ENCODE results near the gene ZNF219. TPM values are rescaled to one million over a fixed set of nuclear protein-coding genes. Genes with fewer than 3 reads are reported as not detected.

Gene ZNF219
- total RNA-seq, 1 donor from 2014 or later: 5.4 TPM

DNA sequence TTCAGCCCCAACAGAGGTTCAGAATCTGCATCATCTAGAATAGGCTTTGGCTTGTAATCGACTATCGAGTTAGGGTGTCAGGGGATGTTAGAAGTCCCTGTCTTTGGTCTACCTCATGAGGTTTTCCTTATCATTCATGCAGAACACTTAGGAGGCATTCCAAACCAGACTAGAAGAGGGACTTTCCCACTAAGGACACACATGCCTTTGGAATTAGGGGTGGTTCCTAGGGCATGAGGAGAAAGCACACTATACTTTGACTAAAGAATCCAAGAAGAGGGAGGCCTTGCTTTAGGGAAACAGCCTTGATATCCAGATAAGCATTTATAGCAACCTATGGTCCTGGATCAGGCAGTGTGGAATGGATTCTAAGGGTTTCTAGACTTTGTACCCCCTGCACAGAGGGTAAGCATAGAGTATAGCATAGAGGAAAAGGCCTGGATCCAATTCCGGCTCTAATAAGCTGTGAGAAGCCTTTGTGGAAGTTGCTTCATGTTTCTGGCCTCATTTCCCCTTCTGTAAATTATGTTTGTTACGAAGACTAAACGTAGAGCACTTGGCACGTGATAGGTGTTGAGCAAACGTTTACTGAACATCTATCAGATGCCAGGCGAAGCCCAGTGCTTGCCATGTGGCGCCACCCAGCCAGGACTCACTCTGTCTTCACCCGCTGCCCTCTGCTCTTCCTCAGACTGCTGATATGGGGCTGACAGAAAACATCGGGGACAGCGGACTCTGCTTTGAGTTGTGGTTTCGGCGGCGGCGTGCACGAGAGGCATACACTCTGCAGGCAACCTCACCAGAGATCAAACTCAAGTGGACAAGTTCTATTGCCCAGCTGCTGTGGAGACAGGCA lies 13.2 kb downstream of the ZNF219 start:
- DNase-seq: no peak

DNA sequence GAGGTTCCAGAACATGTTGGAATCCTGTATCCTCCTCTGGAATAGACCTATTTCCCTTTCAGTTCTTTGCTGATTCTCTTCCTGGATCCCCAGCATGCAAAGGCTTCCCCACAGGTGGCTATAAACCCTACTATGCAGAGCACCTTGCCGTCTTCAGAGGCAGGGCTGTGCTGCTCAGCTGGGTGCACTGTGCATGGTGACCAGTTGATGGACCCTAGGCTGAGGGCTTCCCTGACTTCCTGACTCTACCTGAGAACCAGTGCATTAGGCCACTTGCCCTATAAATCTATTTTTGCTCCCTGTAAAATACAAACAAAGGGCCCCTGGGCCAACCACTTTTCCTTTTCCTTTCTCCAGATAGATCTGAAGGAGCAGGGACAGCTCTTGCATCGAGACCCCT lies 14.1 kb downstream of the ZNF219 start:
- DNase-seq: no peak

DNA sequence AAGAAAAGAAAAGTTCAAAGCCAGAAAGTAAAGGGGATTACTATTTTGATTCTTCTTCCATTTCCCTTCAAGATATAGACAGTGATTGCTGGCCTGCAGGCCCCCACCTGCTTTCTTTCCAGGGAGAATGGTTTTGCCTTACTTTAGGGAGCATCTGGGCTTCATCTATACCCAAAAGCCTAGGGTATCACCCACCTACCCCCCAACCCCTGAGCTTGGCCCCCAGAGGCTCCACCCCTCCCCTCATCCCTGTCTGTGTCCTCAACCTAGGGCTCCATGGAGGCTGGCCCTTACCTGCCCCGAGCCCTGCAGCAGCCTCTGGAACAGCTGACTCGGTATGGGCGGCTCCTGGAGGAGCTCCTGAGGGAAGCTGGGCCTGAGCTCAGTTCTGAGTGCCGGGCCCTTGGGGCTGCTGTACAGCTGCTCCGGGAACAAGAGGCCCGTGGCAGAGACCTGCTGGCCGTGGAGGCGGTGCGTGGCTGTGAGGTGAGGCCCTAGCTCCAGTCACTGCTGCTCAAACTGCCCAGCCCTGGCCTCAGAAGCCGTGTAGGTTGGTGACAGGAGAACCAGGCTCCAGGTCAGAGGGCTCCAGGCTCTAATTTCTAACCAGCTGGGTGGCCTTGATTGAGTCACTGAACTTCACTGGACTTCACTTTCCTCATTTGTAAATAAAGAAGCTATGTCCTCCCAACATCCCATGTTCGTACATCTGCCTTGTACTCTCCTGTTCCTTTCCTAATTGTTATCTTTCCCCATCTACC lies 14.7 kb downstream of the ZNF219 start:
- DNase-seq: no peak

DNA sequence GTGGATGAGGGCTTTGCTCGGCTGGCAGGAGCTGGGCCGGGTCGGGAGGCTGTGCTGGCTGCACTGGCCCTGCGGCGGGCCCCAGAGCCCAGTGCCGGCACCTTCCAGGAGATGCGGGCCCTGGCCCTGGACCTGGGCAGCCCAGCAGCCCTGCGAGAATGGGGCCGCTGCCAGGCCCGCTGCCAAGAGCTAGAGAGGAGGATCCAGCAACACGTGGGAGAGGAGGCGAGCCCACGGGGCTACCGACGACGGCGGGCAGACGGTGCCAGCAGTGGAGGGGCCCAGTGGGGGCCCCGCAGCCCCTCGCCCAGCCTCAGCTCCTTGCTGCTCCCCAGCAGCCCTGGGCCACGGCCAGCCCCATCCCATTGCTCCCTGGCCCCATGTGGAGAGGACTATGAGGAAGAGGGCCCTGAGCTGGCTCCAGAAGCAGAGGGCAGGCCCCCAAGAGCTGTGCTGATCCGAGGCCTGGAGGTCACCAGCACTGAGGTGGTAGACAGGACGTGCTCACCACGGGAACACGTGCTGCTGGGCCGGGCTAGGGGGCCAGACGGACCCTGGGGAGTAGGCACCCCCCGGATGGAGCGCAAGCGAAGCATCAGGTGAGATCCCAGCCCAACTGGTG lies 16.8 kb downstream of the ZNF219 start:
- DNase-seq: no peak

DNA sequence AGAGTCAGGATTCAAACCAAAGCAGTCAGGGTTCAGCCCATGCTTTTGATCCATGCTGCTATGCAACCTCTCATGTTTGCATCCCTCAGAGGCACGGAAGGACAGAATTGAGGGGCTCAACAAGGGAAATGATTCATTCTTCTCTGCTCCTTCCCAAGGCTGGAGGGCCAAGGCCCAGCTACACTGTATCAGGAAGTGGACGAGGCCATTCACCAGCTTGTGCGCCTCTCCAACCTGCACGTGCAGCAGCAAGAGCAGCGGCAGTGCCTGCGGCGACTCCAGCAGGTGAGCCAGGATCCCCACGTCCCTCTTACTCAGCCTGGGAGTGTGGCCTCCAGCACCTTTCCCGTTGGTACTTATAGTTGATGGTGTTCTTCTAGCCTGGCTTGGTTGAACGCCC lies 19.7 kb downstream of the ZNF219 start:
- DNase-seq: no peak

DNA sequence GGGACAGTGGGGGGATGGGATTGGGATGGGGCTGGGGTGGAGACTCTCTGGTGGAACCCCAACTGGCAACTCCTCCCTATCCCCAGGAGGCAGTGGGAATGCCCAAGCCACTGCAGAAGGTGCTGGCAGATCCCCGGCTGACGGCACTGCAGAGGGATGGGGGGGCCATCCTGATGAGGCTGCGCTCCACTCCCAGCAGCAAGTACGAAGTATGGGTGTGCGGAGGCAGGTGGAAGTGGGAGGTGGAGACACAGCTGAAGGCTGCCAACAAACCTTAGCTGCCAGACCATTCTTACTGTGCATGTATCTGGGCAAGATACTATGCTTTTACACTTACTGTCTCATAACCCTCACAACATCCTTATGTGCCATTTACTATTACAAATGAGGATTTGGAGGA lies 20.2 kb downstream of the ZNF219 start:
- DNase-seq: no peak

DNA sequence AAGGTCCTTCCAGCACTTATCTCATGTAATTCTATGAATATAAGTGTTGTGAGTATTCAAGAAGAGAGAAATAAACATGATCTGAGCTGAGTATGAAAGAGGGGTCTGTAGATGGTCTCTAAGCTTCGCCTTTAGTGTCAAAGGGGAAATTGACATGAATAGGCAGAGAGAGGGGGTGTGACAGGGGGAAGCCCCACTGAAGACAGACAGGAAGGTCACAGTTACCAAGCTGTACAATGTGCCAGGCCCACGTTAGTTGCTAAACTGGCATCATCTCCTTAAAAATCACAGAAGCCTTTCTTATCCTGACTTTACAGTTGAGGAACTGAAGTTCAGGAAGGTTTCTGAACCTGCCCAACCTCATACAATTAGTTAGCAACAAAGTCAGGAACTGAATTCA lies 20.8 kb downstream of the ZNF219 start:
- no peak for DNase-seq

DNA sequence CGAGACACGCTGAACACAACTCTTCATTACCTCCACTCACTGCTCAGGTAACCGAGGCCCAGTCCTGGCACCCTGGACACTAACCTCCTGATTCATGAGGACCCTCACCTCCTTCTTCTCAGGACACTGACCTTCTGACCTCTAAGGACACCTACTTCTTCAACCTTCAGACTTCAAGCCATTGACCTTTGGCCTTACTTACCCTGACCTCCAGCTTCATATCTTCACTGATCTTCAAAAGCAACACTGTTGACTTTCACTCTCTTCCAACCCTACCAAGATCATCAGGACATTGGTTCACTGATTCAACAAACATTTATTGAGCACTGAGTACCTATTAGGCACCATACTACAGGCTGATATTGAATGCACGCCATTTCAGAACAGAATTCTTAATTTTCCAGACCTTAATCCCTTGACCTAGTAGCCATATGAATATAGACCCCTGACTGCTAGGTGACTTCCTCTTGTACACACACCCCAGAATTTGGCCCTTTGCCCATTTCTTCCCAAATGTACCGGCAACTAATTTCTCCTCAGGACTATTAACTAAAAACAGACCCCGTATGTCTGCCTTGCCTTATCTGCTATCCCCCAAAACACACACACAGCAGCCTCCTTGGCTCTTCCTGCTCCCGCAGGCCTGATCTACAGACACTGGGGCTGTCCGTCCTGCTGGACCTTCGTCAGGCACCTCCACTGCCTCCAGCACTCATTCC lies 22.6 kb downstream of the ZNF219 start:
- DNase-seq: no peak

DNA sequence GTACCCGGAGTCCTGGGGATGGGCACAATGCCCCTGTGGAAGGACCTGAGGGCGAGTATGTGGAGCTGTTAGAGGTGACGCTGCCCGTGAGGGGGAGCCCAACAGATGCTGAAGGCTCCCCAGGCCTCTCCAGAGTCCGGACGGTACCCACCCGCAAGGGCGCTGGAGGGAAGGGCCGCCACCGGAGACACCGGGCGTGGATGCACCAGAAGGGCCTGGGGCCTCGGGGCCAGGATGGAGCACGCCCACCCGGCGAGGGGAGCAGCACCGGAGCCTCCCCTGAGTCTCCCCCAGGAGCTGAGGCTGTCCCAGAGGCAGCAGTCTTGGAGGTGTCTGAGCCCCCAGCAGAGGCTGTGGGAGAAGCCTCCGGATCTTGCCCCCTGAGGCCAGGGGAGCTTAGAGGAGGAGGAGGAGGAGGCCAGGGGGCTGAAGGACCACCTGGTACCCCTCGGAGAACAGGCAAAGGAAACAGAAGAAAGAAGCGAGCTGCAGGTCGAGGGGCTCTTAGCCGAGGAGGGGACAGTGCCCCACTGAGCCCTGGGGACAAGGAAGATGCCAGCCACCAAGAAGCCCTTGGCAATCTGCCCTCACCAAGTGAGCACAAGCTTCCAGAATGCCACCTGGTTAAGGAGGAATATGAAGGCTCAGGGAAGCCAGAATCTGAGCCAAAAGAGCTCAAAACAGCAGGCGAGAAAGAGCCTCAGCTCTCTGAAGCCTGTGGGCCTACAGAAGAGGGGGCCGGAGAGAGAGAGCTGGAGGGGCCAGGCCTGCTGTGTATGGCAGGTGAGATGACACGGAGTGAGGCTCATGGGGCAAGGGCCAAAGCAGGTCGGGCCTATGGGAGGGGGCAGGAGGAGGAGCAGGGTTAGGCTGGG lies 23.8 kb downstream of the ZNF219 start:
- no peak for DNase-seq

DNA sequence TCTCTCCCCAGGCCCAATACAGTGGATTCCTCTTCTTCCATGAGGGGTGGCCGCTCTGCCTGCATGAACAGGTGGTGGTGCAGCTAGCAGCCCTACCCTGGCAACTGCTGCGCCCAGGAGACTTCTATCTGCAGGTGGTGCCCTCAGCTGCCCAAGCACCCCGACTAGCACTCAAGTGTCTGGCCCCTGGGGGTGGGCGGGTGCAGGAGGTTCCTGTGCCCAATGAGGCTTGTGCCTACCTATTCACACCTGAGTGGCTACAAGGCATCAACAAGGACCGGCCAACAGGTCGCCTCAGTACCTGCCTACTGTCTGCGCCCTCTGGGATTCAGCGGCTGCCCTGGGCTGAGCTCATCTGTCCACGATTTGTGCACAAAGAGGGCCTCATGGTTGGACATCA lies 24.5 kb downstream of the ZNF219 start:
- DNase-seq: no peak

DNA sequence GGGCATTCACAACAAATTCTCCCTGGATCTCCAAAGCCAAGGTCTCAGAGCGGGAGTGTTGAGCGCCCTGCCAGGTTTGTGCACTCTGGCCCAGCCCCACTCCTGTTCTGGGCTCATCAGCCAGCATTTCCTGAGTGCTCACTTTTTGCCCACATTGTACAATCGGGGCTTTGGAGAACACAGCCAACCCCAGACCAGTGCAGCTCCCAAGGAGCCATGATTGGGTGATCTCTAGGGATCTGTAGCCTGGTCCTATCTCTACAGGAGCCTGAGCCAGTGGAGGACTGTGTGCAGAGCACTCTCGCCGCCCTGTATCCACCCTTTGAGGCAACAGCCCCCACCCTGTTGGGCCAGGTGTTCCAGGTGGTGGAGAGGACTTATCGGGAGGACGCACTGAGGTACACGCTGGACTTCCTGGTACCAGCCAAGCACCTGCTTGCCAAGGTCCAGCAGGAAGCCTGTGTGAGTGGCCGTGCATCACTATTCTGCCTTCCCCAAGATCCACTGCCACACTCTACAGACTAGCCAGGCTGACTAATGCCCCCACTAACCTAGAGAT lies 25.6 kb downstream of the ZNF219 start:
- DNase-seq: no peak

DNA sequence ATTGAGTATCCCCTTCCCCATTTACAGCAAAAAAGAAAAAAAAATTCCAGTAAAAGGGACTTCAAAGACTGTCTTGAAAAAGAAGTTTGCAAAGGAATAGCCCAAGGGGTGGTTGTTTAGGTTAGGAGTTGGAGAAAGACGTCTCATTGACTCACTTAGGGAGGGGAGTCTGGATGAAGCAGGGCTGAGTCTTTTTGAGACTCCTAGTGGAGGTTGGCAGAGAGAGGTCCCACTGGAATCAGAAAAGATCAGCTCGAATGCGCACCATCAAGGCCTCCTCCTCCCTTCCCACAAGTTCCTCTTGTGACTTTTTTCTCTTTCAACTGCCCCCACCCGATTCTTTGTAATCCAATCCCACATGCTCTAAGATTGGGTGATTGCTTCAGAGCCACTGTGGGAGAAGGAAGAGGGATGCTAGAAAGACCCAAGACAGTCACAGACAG lies 26.4 kb downstream of the ZNF219 start:
- DNase-seq: peak; percentile 66

DNA sequence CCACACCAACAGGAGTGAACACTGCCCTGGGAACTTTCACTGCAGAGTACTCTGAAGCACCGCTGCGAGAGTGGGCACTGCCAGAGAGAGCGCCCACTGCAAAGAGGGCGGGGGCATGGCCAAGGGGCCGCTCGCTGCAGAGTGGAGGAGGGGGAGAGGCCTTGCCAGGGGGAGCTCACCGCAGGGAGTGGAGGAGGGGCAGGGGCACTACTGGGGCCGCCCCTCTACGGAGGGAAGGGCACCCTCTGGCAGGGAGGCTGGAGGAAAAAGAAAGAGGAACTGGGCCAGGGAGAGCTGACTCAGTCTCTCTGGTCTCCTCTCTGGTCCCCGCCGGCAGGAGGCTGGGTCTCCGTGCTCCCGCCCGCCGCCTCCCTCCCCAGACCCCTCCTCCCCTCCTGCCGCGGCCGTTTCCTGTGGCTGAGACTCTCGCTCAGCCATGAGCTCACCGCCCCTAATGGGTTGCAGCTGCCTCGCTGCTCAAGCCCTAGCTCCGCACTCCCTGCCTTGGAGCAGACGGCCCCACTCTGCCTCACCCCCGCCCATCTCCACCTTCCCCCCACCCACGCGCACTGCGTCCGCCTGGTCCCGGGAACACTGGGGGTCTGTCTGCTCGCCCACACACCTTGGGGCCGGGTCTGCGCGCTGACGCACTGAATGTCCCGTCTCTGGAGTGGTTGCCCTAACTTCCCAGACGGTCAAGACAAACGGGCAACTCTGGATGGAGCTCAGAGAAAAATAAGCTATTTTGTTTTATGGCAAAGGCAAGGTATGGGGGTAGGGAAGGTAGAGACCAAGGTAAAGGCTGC lies 27.0 kb downstream of the ZNF219 start:
- DNase-seq: peak; percentile 95

DNA sequence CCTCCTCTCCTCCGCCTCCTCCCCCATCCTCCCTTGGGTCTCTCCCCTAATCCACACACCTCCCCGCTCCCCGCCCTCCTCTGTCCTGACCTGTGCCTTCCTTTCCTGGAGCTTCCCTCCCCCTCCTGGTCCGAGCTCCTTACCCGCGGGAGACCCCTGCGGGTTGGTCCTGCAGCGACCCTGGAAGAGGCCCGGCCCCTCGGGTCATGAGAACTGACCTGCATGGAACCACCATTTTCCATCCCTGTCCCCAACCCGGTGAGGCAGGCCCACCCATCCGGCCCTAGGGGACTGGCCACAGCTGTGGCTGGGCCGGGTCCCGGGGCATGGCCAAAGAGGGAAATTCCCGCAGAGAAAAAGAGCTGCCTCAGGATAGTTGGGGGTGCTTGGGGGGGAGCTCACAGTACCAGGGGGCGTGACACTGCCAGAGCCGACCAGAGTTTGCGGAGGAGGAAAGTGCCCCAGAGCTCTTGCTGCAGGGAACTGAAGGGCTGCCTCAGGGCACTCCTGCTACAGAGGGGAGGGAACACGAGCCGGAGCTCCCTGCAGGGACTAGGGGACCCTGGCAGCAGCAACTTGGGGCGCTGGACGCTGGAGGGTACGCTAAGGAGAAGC lies 27.7 kb downstream of the ZNF219 start:
- peak; percentile 60 for DNase-seq

DNA sequence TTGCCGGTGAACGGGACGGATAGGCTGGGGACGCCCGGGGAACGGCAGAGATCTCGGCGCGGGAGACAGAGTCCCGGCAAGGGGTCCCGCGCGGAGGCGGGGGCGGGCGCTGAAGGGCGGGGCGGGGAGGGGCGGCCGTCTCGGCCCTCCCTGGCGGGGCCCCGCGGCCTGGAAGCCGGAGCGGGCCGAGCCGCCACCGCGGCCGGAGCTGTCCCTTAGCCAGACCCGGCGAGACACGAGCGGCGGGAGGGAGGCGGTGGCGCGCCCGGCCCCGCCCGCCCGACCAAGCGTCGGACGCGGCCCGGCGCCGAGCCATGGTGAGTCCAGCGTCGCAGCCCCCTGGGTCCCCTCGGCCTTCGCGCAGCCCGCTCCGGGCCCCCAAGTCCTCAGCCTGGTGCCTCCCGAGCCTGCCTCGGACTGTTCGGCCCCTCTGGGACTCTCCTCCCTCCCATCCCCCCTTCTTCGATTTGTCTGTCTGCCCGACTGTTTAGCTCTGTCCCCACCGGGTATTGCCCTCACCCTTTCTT lies 28.3 kb downstream of the ZNF219 start, which contains the start of gene ARHGEF40:
TSS of gene ARHGEF40 (plus strand) at position 222 of the 527 bp plus-strand sequence. CDS start at position 315, 93 bp downstream.
- peak; percentile 72 for DNase-seq

DNA sequence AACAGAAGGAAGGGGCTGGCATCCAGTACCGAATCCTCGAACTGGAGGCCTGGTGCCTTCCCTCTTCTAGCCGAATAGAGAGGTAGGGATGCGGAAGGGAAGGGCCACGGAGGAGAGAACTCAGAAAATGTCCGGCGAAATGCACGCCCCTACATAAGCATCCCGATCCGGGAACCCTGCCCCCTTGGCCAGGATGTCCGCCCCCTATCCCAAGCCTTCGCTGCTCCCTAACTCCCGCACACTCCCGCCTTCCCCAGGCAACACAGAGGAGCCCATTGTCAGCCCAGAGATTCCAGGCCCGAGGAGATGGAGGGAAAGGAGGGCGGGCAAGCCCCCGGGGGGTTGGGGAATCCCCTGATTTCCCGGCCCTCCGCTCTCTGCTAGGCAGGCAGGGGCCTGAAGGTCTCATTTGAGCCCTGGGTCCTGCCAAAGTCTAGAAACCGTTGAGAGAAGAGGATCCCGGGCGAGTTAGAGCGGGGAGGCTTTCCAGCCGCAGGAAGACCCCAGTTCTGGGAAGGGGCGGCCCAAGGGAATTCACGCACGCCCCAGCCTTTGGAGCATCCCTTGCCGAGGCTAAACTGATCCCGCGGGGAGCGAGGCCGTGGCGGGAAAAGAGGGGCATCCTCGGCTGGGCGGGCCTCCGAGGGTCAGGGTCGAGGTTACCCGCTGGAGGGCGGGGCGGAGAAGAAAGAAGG lies 28.9 kb downstream of the ZNF219 start:
- DNase-seq: peak; percentile 67

DNA sequence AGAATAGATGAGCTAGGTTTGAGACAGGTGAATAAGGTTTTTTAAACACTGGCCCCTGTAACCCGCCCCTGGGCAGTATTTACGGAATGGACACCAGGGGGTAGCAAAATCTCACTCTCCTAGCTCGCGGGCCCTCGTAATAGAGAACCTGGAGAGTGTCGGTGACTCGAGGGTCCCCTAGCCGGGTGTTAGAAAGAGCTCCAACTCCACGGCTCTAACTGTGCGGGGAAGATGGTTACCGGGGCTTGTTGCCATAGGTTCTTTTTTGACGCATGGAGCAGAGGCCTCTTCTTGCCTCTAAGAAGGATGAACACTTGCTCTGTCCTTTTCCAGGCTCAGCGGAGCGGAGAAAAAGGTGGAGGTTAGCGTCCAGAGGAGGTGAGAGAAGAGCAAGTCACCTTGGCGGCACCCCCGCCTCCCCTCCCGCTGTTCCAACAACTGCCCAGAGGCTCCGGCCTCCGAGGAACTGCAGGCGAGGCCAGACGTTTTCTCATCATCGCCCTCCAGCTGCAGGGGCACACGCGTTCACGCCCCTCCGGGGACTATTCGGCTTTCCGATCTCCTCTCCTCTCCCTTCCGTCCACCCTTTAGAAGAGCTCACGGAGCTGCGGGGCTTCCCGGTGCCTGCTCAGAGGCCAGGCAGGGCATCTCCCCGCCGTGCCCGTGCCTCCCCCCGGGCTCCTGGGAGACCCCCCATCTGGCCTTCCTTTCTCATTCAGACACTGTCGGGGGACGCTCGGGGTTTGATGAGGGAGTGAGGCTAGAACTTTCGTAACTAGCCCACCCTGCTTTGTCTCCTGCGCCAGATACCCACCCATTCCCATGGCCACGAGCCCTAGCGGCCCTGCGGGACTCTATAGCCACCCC lies 29.7 kb downstream of the ZNF219 start:
- DNase-seq: peak; percentile 57
